H1 (cell line): ENCODE results near the gene NLRX1.

Experiments
- ATF2 ChIP-seq: IDR thresholded peaks from 2 replicates; pipeline ENCODE4 v1.6.1; 2012; ENCODE audit warnings: low read length, inconsistent platforms
- CBX5 ChIP-seq: fragments of 300-800, 300-1000 bp; sonication (generic); IDR thresholded peaks from 2 replicates; pipeline ENCODE4 v1.7.1; 2016; ENCODE audit warnings: antibody characterized with exemption, low read length, low read depth
- CTCF ChIP-seq, 3 experiments: IDR thresholded peaks; 1 replicate in 2 of 3; 2 replicates in 1 of 3; pipeline versions ENCODE4 v1.5.1 to v1.6.1; 2011; ENCODE audit warnings: low read length in 3 of 3, mild to moderate bottlenecking in 3 of 3, inconsistent platforms in 2 of 3, low read depth in 1 of 3, moderate library complexity in 1 of 3; ENCODE audit not compliant: insufficient read depth in 1 of 3; ENCODE audit errors: control extremely low read depth in 1 of 3
- EGR1 ChIP-seq: IDR thresholded peaks from 2 replicates; pipeline ENCODE4 v1.6.1; 2011; ENCODE audit warnings: low read depth, low read length, borderline replicate concordance
- EZH2 ChIP-seq: fragments of 200-600 bp; sonication (generic); IDR thresholded peaks from 2 replicates; pipeline ENCODE4 v1.7.1; 2012; ENCODE audit warnings: low read depth, mild to moderate bottlenecking, moderate library complexity, low read length, inconsistent platforms; ENCODE audit not compliant: severe bottlenecking
- HDAC2 ChIP-seq, 2 experiments: fragments of 300-600 bp in 1 of 2; sonication (generic) in 1 of 2; IDR thresholded peaks; 2 replicates each; pipeline ENCODE4 v1.6.1; 2011 to 2012; ENCODE audit warnings: low read depth in 2 of 2, low read length in 2 of 2, mild to moderate bottlenecking in 2 of 2, moderate library complexity in 2 of 2, borderline replicate concordance in 1 of 2, inconsistent platforms in 1 of 2
- JUND ChIP-seq: IDR thresholded peaks from 2 replicates; pipeline ENCODE4 v1.6.1; 2011; ENCODE audit warnings: mild to moderate bottlenecking, improper control_type of control experiment, low read length
- KDM1A ChIP-seq: fragments of 200-600, 300-600 bp; sonication (generic); IDR thresholded peaks from 2 replicates; pipeline ENCODE4 v1.7.1; 2016; ENCODE audit warnings: mild to moderate bottlenecking, low read length, borderline replicate concordance
- POLR2AphosphoS5 ChIP-seq: IDR thresholded peaks from 2 replicates; pipeline ENCODE4 v1.6.1; 2011; ENCODE audit warnings: low read depth, low read length
- RAD21 ChIP-seq, 2 experiments: IDR thresholded peaks in 1 of 2; conservative IDR thresholded peaks in 1 of 2; 2 replicates each; pipeline ENCODE4 v1.6.1; 2011; ENCODE audit warnings: low read depth in 2 of 2, low read length in 2 of 2, improper control_type of control experiment in 1 of 2, inconsistent platforms in 1 of 2, mild to moderate bottlenecking in 1 of 2, moderate library complexity in 1 of 2
- RNF2 ChIP-seq: fragments of 200-900, 300-1000 bp; sonication (generic); IDR thresholded peaks from 2 replicates; pipeline ENCODE4 v1.7.1; 2016; ENCODE audit warnings: borderline replicate concordance, low read depth, mild to moderate bottlenecking, antibody characterized with exemption, low read length; ENCODE audit not compliant: poor library complexity, severe bottlenecking; ENCODE audit errors: missing control alignments
- SRF ChIP-seq: IDR thresholded peaks from 2 replicates; pipeline ENCODE4 v1.6.1; 2011; ENCODE audit warnings: mild to moderate bottlenecking, low read depth, low read length, moderate library complexity
- USF2 ChIP-seq: IDR thresholded peaks from 2 replicates; pipeline ENCODE4 v1.6.1; 2011; ENCODE audit warnings: low read length, improper control_type of control experiment

GRCh38 chr11:119193001-119193400 is 24.5 kb downstream of the NLRX1 start:
- TF ChIP-seq EZH2 = no peak
- TF ChIP-seq KDM1A = no peak
- TF ChIP-seq CTCF (IDR thresholded peaks at IDR 0.05; ENCODE audit: control extremely low read depth in 1 of 3, insufficient read depth in 1 of 3, low read depth in 1 of 3, low read length in 3 of 3) = no peak
- TF ChIP-seq JUND = no peak
- no peak for TF ChIP-seq RNF2
- TF ChIP-seq SRF = no peak
- TF ChIP-seq RAD21 (IDR thresholded peaks at IDR 0.05 in 1 of 2, conservative IDR thresholded peaks at IDR 0.05 in 1 of 2; ENCODE audit: low read depth in 2 of 2, low read length in 2 of 2) = no peak
- no peak for TF ChIP-seq USF2
- TF ChIP-seq POLR2AphosphoS5 = no peak
- TF ChIP-seq ATF2 = no peak
- TF ChIP-seq HDAC2 (IDR thresholded peaks at IDR 0.05; ENCODE audit: borderline replicate concordance in 1 of 2, low read depth in 2 of 2, low read length in 2 of 2) = no peak
- no peak for TF ChIP-seq CBX5
- TF ChIP-seq EGR1 = no peak
